GM21737 (cell line): Measurements from ENCODE around the gene INPP5A.

ENCODE experiments used
- ATAC-seq: cut with Tn5 transposase; IDR thresholded peaks from one replicate; pipeline ENCODE4 v1.9.1; 2021; ENCODE audit warnings: mild to moderate bottlenecking, moderate library complexity; ENCODE audit not compliant: unreplicated experiment

Gene INPP5A

DNA sequence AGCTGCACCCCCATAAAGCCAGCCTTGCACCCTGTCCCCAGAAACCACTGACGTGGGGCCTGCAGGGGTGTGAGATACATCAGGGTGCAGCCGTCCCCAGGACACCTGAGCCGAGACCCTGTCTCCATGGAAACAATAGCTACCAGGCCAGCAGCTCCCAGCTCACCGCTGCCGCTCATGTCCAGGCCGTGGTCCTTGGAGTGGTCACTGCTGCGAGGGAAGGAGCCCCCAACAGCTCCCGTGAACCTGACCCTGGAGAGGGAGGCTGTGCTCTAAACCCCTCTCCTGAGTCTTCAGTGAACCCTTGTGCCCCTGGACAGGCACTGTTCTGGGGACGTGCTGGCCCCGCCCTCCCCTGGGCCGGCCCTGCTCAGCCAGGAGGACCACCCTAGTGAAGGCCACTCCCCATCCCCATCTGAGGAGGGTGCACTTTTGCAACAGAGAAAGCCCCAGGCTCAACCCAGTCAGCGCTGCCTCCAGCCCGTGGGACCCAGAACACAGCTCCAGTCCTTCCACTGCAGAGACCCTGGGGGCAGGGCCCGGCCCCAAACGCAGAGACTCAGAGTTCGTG is 19.6 kb upstream of the INPP5A start:
- ATAC-seq, result no peak

DNA sequence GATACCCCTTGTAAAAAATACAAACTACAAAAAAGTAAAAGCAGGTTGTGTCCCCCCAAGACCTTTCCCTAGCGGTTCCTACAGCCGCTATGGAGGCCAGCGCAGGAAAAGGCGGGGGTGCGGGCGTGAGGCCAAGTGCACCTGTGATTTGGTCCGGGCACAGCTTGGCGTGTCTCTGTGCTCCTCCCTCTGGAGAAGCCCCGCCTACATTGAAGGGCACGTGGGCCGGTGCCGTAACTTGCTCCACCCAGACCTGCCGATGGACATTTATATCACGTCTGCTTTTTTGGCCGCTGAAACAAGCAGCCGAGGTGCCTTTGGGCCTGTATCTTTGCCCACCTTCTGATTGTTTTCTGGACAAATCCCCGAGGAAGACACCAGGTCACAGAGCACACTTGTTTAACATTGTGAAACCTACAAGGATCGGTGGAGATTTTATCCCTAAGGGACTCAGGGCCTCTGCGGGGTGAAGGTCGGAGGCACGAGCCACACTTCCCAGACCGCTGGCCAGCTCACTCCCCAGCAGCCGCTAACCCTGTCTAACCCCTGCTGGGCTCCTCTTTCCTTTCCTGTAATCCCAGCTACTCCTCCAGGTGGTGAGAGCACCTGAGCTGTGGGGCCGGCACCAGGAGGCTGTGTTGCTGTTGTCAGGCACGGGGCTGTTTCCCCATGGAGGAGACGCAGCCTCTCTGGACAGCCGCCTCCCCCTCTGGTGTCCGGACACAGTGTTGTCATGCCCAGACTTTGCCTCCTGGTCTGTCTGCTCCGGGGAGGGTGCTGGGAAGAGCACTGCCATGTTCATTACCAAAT is 18.8 kb upstream of the INPP5A start:
- no peak for ATAC-seq

DNA sequence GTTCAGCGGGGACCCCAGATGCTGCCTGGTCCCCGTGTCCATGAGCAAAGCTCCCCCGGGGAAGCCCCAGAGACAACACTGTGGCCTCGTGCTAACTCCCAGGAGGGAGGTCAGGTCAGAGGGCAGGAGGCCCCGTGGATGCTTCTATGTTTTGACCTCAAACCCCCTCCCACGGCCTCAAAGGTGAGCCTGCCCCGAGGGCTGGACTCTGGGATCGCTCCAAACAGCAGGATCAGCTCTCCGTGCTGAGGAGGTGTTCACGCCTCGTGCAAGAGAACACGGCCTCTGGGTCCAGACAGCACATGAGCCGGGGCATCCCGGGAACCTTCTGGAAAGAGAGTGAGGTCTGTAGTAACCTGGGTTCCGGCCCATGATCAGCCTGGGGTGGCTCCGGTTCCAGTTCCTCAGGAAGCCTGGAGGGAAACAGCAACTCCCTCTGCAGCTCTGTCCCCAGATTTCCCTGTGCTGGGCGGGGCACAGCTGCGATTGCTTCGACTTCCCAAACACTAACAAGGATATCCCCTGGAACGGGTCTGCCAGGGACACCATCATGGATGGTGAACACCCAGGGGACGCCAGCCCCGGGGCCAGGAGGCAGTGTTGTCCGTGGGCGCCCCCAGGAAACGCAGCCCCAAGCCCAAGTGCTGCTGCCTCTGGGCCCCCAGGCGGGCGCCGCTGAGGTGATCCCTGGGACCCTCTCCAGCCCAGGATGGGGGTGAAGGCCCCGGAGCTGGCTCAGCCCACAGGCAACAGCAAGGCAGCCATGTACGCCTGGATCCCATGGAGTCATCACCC is 18.0 kb upstream of the INPP5A start:
- ATAC-seq, result no peak

DNA sequence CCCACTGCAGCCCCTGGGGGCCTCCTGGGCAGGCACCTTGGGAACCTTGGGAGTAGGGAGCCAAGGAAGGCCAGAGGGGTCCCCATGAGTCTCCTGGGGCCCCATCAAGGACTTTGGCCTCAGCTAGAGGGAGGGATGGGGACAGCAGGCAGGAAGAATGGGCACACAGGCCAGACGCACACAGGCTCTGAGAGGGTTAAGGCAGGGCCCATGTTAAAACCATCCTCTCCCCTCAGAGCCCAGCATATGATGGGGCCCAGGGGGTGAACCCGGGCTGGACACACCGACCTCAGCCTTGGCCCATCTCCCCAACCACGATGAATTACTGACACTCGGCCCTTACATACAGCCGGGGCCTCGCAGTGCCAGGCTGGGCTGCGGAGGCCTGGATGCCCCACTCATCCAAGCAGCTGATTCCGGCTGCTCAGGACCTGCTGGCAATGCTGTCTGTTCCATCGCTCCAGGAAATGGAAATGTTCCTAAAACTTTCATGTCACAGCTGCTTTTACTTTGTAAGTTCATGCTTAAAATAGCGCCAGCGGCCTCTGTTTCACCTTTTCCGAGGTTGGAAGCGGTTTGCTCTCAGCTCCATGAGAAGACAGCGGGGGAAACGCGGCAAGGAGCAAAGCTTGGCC is 17.3 kb upstream of the INPP5A start:
- no peak for ATAC-seq

DNA sequence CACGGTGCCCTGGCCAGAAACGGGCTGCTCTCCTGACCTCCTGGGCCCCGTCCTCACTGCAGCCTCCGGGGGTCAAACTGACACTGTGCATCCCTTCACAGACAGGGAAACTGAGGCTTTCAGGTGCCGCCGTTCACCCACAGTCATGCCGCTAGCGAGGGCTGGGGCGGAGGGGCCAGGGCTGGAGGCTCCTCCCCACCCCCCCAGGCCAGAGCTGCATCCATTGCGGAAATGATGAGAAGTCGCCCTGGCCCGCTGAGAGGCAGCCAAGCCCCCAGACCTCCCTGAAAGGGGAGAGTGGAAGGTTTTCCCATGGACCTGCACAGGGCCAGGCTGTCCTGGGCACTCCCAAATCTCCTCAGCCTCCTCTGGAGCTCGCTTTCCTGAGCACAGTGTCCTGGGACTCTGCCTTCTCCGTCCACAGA is 16.5 kb upstream of the INPP5A start:
- no peak for ATAC-seq

DNA sequence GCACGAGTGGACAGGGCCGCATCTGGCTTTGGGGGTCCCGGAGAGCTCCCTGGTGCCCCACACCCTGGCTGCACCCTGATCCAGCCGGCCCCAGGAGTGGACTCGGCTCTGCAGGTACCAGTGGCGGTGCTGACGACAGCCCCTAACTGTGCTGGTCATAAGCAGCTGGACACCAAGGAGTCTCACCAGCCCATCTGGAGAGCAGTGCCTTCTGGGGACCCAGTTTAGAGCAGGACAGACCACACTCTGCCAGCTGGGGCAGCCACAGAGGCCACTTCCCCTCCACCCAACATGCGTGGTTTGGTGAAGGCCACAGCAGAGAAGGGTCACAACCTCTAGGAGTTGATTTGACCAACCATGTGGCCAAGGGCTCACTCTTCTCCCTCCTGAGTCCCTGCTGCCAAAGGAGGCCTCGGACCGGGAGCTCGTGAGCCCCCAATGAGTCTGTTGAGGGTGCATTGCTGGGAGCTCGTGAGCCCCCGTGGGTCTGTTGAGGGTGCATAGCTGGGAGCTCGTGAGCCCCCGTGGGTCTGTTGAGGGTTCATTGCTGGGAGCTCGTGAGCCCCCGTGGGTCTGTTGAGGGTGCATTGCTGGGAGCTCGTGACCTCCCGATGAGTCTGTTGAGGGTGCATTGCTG is 16.0 kb upstream of the INPP5A start:
- no peak for ATAC-seq

DNA sequence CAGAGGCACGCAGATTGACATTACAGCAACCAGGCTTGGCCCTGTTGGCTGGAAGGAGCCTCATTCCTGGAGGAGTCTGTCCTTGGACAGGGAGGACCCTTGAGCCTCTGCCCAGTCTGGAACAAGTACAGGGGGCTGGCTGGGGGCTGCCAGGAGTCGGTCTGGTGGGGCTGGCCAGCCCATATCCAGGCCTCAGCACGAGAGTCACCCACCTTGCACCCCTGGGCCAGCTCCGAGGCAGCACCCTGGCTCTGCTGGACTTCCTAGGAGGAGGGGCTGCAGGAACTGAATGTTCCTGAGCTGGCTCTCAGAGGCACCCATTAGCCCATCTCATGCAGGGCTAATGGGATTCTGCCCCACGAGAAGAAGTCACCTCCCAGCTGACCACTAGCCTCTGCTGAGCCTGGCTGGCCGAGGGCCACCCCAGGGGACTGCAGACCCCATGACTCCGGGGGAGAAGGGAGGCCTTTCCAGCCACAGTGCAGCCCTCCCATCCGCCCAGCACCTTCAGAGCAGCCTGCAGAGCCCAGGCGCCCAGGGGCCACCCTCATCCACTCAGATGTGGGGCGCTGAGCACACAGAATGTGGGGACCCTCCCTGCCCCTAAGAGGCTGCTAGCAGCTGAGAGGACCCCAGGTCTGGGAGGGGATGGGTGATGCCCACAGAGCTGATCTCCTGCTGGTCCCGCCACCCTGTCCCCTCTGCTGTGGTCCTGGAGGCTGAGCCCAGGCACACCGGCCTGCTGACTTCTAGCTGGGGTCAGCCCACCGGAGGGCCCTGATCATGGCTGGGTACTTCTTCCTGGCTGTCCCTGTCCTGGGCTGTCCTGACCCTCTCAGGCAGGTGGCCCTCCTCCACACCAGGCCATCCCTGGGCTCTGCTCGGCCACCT is 14.8 kb upstream of the INPP5A start:
- no peak for ATAC-seq

DNA sequence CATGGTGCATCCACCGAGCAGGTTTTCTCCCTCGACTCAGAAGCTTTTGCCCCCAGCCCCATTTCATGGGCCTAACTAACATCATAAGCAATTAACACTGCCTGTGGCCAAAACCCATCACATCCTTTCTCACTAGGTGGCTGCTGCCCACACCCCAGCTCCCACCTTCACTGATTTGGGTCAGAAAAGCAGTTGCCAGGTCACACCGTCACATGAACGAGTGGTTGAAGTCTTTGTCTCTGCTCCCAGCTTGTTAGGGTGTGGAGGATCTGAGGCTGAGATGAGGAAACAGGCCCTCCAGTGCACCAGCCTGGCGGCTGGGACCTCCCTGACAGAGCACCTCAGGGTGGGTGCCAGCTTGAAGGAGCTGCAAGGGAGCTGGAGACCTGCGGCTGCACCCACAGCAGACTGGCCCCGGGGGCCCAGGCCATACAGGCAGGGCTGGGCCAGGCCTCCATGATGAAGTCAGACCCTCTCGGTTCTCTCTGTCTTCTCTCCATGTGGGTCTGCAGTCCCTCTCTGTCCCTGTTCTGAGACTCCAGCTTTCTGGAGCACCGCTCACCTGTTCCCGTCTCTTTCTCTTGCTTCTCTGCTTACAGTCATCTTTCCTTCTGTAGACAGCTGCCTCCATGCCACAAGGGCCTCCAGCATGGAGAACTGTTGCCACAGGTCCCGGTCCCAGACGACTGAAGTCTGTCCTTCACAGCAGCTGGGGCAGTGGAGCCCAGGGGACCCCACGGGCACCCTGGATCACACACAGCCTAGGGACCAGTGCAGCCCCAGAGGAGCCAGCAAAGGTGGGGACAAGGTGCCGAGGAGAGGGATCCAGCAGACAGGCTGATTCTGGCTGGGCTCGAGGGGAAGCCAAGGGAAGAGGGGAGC is 13.8 kb upstream of the INPP5A start:
- no peak for ATAC-seq

DNA sequence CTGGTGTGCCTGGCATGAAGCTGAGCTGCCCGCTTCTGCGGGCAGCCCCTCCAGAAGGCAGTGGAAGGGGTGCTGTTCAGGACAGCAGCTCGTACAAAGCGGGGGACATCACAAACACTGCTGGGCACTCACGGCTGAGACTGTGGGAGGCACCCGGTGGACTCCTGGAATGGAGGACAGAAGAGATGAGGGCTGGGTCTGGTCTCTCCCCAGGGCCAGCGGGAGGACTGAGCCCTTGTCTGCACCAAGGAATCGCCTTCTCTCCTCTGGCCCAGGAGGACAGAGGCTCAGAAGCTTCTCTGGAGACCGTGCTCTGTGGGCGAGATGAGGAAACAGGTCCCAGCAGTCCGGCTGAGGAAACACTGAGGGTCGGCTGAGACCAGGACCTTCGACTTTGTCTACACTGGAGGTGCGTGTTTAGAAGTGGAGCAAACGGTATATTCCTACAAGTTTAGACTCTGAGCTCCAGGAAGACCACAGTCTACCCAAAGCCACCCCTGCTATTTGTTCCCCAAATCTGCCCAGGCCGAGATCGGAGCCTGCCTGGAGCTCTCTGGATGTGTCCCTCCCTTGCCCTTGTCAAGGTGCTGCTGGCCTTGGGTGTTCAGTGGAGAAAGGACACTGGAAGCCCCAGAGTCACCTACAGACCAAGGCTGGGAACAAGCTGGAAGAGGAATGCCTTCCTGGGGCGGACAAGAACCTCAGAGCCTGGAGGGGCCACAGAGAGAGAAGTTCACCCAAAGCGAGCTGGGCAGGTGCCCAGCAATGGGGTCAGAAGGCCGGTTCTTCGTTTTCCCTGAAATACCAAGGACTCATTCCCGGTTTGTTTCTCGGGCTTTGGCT is 12.9 kb upstream of the INPP5A start:
- no peak for ATAC-seq

DNA sequence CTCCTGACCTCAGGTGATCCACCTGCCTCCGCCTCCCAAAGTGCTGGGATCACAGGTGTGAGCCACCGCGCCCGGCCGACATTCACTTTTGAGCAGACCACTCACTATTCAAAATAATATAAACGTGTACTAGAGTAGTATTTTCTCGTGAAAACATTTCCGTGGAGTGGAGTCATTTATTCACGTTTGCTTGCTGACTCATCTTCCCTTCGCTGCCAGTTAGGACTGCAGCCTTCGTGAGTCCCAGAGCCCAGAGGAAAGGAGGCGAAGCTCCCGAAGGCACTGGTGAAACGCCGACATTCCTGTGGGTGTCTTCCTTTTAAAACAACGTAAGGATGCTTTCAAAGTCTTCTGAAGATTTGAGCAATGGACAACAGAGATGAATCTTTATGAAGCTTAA is 10.9 kb upstream of the INPP5A start:
- no peak for ATAC-seq

DNA sequence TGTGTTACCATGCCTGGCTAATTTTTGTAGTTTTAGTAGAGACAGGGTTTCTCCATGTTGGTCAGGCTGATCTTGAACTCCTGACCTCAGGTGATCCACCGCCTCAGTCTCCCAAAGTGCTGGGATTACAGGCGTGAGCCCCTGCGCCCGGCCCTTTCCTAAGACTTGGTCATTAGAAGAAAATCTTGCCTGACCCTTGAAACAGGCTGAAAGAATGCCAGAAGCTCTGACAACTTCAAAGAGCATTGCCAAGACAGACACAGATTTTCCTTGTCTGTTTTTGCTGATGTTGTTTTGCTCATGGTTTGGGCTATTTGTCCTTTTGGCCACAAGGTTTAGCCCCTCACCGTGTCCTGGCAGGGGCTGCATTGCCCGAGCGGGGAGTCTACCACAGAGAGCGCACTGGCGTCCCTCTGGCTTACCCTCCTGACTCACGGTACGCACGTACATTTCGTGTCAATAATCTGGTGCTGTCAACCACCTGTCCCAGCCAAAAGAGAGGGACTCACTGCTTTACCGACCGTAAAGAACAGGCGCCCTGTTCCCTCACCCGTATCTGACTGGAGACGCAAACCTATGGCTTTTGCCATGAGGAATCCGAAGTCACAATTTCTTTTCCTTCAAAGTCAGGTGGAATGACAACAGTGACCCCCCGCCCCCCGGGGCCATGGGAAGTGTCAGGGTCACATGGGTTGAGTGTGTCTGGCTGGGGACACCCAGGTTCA is 10.1 kb upstream of the INPP5A start:
- ATAC-seq, result no peak

DNA sequence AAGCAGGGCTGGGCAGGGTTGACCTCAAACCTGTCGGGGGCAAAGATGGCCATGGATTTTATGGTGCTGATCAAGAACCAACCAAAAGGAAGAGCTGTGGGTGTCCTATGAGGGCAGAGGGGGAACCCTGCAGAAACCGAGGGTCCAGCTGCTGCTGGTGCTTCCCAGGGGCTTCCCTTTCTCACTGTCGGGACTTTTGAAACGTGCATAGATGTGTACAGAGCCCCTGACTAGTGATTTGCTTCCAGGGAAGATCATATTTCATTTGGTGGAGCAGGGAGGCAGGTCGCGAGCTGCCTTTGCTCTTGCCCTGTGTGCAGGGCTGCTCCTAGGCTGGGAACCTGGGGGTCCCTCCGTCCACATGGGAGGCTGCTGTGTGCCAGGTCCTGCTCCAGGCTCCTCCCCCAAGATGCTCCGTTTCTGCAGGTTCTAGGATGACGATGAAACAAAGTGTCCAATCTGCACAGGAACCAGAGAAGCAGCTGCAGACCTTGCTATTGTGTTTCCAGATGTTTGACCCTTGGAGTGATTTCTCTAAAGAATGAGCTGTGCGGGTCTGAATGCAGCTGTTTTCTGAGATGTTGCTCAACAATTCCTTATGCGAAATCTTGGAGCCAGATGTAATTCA is 9.4 kb upstream of the INPP5A start:
- ATAC-seq, result no peak

DNA sequence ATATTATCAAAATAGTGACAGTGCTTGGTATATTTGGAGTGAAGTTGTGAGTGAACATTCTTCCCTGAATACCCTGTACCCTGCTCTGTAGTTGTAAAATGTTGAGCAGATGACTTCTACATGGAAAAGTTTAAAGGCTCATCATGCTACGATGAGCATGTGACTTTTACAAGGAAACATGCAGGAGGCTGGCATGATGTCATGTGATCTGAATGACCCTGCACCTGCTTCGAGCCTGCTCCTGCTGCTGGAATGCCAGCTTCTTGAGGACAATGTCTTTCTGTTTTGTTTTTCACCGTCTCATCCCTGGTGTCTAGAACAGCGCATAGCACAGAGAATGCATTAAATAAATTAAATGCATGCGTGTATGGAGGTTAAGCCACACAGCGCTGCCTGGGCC is 5.4 kb upstream of the INPP5A start:
- ATAC-seq, result no peak

DNA sequence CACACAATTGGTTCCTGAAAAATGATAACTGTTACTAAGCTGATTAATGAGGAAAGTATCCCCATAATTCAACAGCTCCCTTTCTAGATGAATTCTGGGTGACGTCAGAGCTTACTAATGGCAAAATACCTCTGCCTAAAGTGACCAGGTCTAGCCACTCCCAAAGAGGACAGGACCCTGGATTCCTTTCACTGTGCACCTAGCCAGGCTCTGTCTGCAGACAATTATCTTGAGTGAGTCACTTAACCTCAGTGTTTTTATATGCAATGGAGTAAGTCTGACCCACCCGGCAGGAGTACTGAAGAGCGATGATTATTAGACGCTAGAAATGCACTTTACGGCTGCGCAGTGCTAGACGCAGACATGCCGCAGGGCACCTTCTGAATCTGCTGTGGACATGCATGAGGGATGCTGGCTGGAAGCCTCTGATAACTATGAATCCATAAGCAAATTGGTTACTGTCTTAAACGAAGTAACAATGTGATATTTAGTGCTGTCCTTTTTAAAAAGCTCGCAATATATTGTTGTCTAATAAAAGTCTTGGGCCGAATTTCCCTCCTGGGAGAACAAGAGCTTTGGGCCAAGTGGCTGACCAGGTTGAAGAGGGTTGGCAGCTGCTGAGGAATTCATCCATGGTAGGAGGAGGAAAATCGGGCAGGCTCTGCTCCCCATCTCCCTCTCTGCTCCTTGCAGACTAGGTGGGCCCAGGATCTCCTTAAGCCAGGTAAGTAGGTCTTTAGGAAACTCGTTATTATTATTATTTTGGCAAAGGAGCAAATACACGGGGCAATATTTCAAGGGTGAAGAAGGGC is 4.6 kb upstream of the INPP5A start:
- ATAC-seq, result no peak

DNA sequence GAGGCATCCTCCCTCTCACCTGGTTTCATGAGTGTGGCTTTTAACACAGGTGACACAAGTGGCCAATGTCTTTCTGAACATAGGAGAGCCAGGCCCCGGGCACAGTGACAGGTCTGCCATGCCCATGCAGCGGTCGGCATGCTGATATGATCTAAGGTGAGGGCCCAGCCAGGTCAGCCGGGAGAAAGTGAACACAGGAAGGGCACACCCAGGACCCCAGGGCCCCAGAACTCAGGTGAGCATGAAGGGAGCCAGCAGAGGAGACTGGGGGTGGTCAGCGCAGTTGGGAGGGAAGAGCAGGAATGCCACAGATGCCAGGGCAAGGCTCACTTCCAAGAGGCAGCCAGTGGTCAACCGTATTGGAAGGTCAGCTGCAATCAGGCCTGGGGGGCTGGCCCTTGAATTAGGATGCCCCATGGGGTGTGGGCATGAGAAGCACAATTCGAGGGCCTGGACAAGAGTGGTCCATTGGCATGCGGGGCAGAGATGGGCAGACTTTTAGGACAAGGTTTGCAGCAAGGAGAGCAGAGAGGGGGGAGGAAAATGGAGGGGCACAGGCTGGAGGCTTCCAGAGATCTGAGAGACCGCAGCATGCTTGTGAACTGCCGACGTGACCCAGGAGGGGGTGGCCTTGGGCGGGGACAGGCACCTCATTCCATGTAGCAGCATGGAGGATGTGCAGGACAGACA is 3.9 kb upstream of the INPP5A start:
- ATAC-seq, result no peak
